Calu3 (cell line): ENCODE results near the gene TBL3. TPM values are rescaled to one million over a fixed set of nuclear protein-coding genes. Genes with fewer than 3 reads are reported as not detected.

Experiments used
- BruUV-seq: library from RNA; stranded (reverse); fragments of 400-500 nt; replicated peaks from 2 replicates; lab custom pipeline; 2021; lab: Mats Ljungman, UMichigan
- CTCF ChIA-PET: fragments of 300-600 bp; sonication (Branson Sonifier 250); formaldehyde crosslinking; loops from one replicate; lab custom pipeline; 2022; ENCODE audit warnings: antibody characterized with exemption; lab: Charles Lee
- DNase-seq: peaks from one replicate; pipeline ENCODE4 v3.0.0; 2022
- H3K27ac Mint-ChIP-seq: one replicate; pipeline ENCODE4 v1.8.0; 2022; ENCODE audit warnings: mixed read lengths; ENCODE audit not compliant: unreplicated experiment
- H3K27me3 Mint-ChIP-seq: one replicate; pipeline ENCODE4 v1.8.0; 2022; ENCODE audit warnings: mixed read lengths; ENCODE audit not compliant: unreplicated experiment
- H3K36me3 Mint-ChIP-seq: one replicate; pipeline ENCODE4 v1.8.0; 2022; ENCODE audit warnings: mild to moderate bottlenecking, moderate library complexity, mixed read lengths; ENCODE audit not compliant: insufficient read depth, unreplicated experiment
- H3K4me1 Mint-ChIP-seq: one replicate; pipeline ENCODE4 v1.8.0; 2022; ENCODE audit warnings: mild to moderate bottlenecking, low read depth, mixed read lengths; ENCODE audit not compliant: unreplicated experiment
- H3K4me3 Mint-ChIP-seq: one replicate; pipeline ENCODE4 v1.8.0; 2022; ENCODE audit warnings: mild to moderate bottlenecking, low read depth, moderate library complexity, mixed read lengths; ENCODE audit not compliant: unreplicated experiment
- H3K9me3 Mint-ChIP-seq: one replicate; pipeline ENCODE4 v1.8.0; 2022; ENCODE audit warnings: low read depth, mixed read lengths; ENCODE audit not compliant: unreplicated experiment
- CTCF ChIP-seq: fragments of 200-600 bp; IDR thresholded peaks from one replicate; pipeline ENCODE4 v1.8.0; 2022; ENCODE audit warnings: antibody characterized with exemption; ENCODE audit not compliant: unreplicated experiment
- intact Hi-C: fragments of 100-400 bp; cut with micrococcal nuclease; formaldehyde crosslinking; loops from one replicate; pipeline ENCODE4 v1.10.0; 2022; ENCODE audit not compliant: unreplicated experiment
- total RNA-seq: library from RNA; stranded (reverse); gene quantifications from 2 replicates; pipeline ENCODE4 v1.2.3, GENCODE V29; 2022

TBL3 gene
- total RNA-seq, 1 experiment from 2014 or later = 62.0 TPM

GRCh38 chr16:1984347-1985225 lies 12.7 kb downstream of the TBL3 start:
- intact Hi-C loops = no loop called here
- Mint-ChIP-seq H3K27ac (peak overlapping the region; percentile 61), H3K27me3 (no peaks in the 10 kb centered on the region), H3K4me3 (peak overlapping the region; percentile 87), H3K4me1 (peaks cover 31% of the 10 kb centered on the region), H3K36me3 (peaks cover 81% of the 10 kb centered on the region), H3K9me3 (no peaks in the 10 kb centered on the region)
- no peak for DNase-seq
- BruUV-seq = TSS peak; percentile 46
- CTCF ChIA-PET = interaction anchor here (0.6 to 1.4 kb wide), 4 partner anchors 9 to 353 kb away, joined by 3 to 4 read pairs (median 4); partner anchors contain the start of gene TBL3
- TF ChIP-seq CTCF = no peak

GRCh38 chr16:1985466-1986150 lies 13.8 kb downstream of the TBL3 start:
- no peak for TF ChIP-seq CTCF
- no TSS peak for BruUV-seq
- H3K4me1 Mint-ChIP-seq = peaks cover 29% of the 10 kb centered on the region
- peak overlapping the region; percentile 87 for H3K4me3 Mint-ChIP-seq
- CTCF ChIA-PET = interaction anchor here (1.1 to 1.4 kb wide), 3 partner anchors 8 to 17 kb away, joined by 3 to 4 read pairs (median 3); no protein-coding TSS in a partner anchor
- peaks cover 77% of the 10 kb centered on the region for H3K36me3 Mint-ChIP-seq
- no peak overlapping the region for H3K27ac Mint-ChIP-seq
- DNase-seq = no peak
- H3K27me3 Mint-ChIP-seq = no peaks in the 10 kb centered on the region
- intact Hi-C loops = no loop called here
- H3K9me3 Mint-ChIP-seq = no peaks in the 10 kb centered on the region

DNA sequence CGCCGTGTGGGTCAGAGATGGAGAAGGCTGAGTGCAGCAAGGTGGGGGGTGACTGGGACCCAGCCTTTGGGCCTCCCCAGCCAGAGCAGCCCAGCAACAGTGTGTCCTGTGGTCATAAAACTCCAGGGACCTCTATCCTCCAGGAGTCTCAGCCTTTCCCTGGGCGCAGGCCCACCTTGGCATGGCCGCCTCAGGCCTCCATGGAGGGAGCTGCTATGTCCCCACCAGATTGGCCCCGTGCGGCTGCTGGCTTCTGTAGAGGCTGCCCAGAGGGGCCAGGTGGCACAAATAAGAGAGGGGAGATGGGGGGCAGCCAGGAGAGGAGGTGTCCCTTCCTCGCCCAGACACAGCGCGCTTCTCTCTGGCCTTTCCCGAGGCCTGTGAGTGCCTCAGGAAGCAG lies 15.3 kb downstream of the TBL3 start:
- Mint-ChIP-seq H3K4me1 (peaks cover 13% of the 10 kb centered on the region), H3K9me3 (no peaks in the 10 kb centered on the region), H3K4me3 (no peak overlapping the region), H3K36me3 (peaks cover 67% of the 10 kb centered on the region), H3K27ac (no peak overlapping the region), H3K27me3 (no peaks in the 10 kb centered on the region)
- TF ChIP-seq CTCF = no peak
- BruUV-seq = no TSS peak
- DNase-seq = no peak
- CTCF ChIA-PET = no interaction called here
- intact Hi-C loops = no loop called here

- Mint-ChIP-seq H3K36me3 (peaks cover 54% of the 10 kb centered on the region), H3K4me1 (peaks cover 8% of the 10 kb centered on the region), H3K9me3 (no peaks in the 10 kb centered on the region), H3K27me3 (no peaks in the 10 kb centered on the region), H3K4me3 (peak within 1 kb of the TSS; percentile 54), H3K27ac (peak within 1 kb of the TSS; percentile 13)
- intact Hi-C loops = no loop called here
- TF ChIP-seq CTCF = no peak
- no TSS peak for BruUV-seq
- CTCF ChIA-PET = no interaction called here
- DNase-seq = no peak
Observed at GRCh38 chr16:1989209-1990100, 17.6 kb downstream of the TBL3 start, which contains the start of gene SYNGR3. TSS of gene SYNGR3 (plus strand) at chr16:1989970. CDS start at chr16:1990103, 133 bp downstream.
